Choroid plexus epithelial cell (primary cell): ENCODE data around the gene DHRS1.

ENCODE experiments used
- DNase-seq: peaks from one replicate; pipeline ENCODE4 v3.0.0-alpha.2; 2010; ENCODE audit warnings: low read depth
- H3K4me3 ChIP-seq: 2 replicates; pipeline ENCODE4 v1.5.1; 2011; ENCODE audit warnings: low read depth, mild to moderate bottlenecking, control low read depth, low read length, moderate library complexity
- CTCF ChIP-seq: conservative IDR thresholded peaks from 2 replicates; pipeline ENCODE4 v1.5.1; 2011; ENCODE audit warnings: low read depth, mild to moderate bottlenecking, control low read depth, inconsistent platforms, low read length, moderate library complexity

The DHRS1 gene

GRCh38 chr14:24273422-24273998, 26.1 kb downstream of the DHRS1 start:
- H3K4me3 ChIP-seq: no peak overlapping the region

GRCh38 chr14:24272467-24272866, 27.1 kb downstream of the DHRS1 start:
- no peak overlapping the region for H3K4me3 ChIP-seq
- no peak for TF ChIP-seq CTCF
- DNase-seq: no peak

More at GRCh38 chr14:24273422-24273998, 26.1 kb downstream of the DHRS1 start:
- DNase-seq: peak; percentile 16
- peak; percentile 22 for TF ChIP-seq CTCF

- TF ChIP-seq CTCF: no peak
- no peak for DNase-seq
- peak overlapping the region; percentile 98 for H3K4me3 ChIP-seq
These were observed 27.7 kb downstream of the DHRS1 start for GRCh38 chr14:24271834-24272263.

- peak; percentile 70 for TF ChIP-seq CTCF
These were observed 28.3 kb downstream of the DHRS1 start, which contains the start of gene RABGGTA for GRCh38 chr14:24271134-24271833. Gene RABGGTA (minus strand): TSS chr14:24271597. CDS start chr14:24271115, 482 bp downstream.

GRCh38 chr14:24270537-24271133, 28.9 kb downstream of the DHRS1 start:
- no peak for DNase-seq
- TF ChIP-seq CTCF: no peak
- H3K4me3 ChIP-seq: peak overlapping the region; percentile 98

More at GRCh38 chr14:24271134-24271833, 28.3 kb downstream of the DHRS1 start, which contains the start of gene RABGGTA:
- DNase-seq: peak; percentile 90
- H3K4me3 ChIP-seq: peak within 1 kb of the TSS; percentile 98

GRCh38 chr14:24269910-24270536, 29.6 kb downstream of the DHRS1 start:
- no peak overlapping the region for H3K4me3 ChIP-seq
- TF ChIP-seq CTCF: no peak
- DNase-seq: no peak
